Astrocyte of the spinal cord (primary cell): ENCODE data around the gene LBHD2.

Experiments
- DNase-seq: peaks from one replicate; pipeline ENCODE4 v3.0.0; 2011; ENCODE audit warnings: low read depth, low spot score
- H3K4me3 ChIP-seq: 2 replicates; pipeline ENCODE4 v1.5.1; 2011; ENCODE audit warnings: low read depth, mild to moderate bottlenecking, low read length, moderate library complexity
- CTCF ChIP-seq: IDR thresholded peaks from 2 replicates; pipeline ENCODE4 v1.5.1; 2012; ENCODE audit warnings: low read depth, mild to moderate bottlenecking, low read length, inconsistent platforms
- in situ Hi-C: cut with HindIII; loops from 2 replicates; pipeline ENCODE4 v1.10.0; 2017; ENCODE audit warnings: low sequenced_read_pairs

The LBHD2 gene

GRCh38 chr14:103052407-103052806 is 31.6 kb upstream of the LBHD2 start:
- in situ Hi-C loops, result no loop called here
- TF ChIP-seq CTCF, result no peak
- H3K4me3 ChIP-seq, result no peak overlapping the region
- no peak for DNase-seq

GRCh38 chr14:103055695-103056094 is 28.3 kb upstream of the LBHD2 start:
- no peak for TF ChIP-seq CTCF
- H3K4me3 ChIP-seq, result peak overlapping the region; percentile 71
- DNase-seq, result no peak
- in situ Hi-C loops, result no loop called here

- in situ Hi-C loops, result no loop called here
Measured at GRCh38 chr14:103056322-103057027, 27.5 kb upstream of the LBHD2 start.

GRCh38 chr14:103057028-103057371 is 27.0 kb upstream of the LBHD2 start:
- DNase-seq, result peak; percentile 10
- H3K4me3 ChIP-seq, result peak overlapping the region; percentile 71
- TF ChIP-seq CTCF, result no peak

More at GRCh38 chr14:103056322-103057027, 27.5 kb upstream of the LBHD2 start:
- peak; percentile 73 for DNase-seq
- TF ChIP-seq CTCF, result no peak
- H3K4me3 ChIP-seq, result peak overlapping the region; percentile 71

GRCh38 chr14:103057372-103058163 is 26.4 kb upstream of the LBHD2 start, which contains the start of gene CDC42BPB:
CDC42BPB (minus strand) TSS chr14:103057549; CDS start chr14:103057173, 376 bp downstream.
- in situ Hi-C loops, result no loop called here
- TF ChIP-seq CTCF, result no peak
- DNase-seq, result peak; percentile 89
- peak within 1 kb of the TSS; percentile 71 for H3K4me3 ChIP-seq

More at GRCh38 chr14:103057028-103057371, 27.0 kb upstream of the LBHD2 start:
- in situ Hi-C loops, result no loop called here

GRCh38 chr14:103058164-103059055 is 25.6 kb upstream of the LBHD2 start:
- in situ Hi-C loops, result no loop called here
- no peak for TF ChIP-seq CTCF
- H3K4me3 ChIP-seq, result peak overlapping the region; percentile 71
- DNase-seq, result peak; percentile 16
